ENCODE data around the gene ATXN2. TPM values are rescaled to one million over a fixed set of nuclear protein-coding genes. Genes with fewer than 3 reads are reported as not detected.
A peak's percentile ranks its signal among the peaks of the same experiment; 100 is the strongest.

ATXN2 gene
- total and polyA plus RNA-seq, 9 of the 15 experiments (the other 6 are each of a cell fraction or from before 2014, with no cell fraction given), result 16.8 to 67.8 (median 29.3) TPM

GRCh38 chr12:111578276-111578970 lies 20.7 kb downstream of the ATXN2 start (continued):
- TF ChIP-seq TSC22D4 (tag; IDR thresholded peaks at IDR 0.05) (no peak), ELF2 (CRISPR knock-in tag; IDR thresholded peaks at IDR 0.05) (no peak), ZSCAN32 (CRISPR knock-in tag; IDR thresholded peaks at IDR 0.05) (no peak), HNRNPL (IDR thresholded peaks at IDR 0.05; ENCODE audit: low read depth, low read length) (no peak), USF2 (CRISPR knock-in tag; IDR thresholded peaks at IDR 0.05) (no peak), HDAC1 (IDR thresholded peaks at IDR 0.05) (no peak), SAFB (IDR thresholded peaks at IDR 0.05; ENCODE audit: borderline replicate concordance, low read depth, low read length) (no peak), LARP7 (IDR thresholded peaks at IDR 0.05) (no peak), ILK (tag; IDR thresholded peaks at IDR 0.05; ENCODE audit: borderline replicate concordance, low read depth) (no peak), C11orf30 (IDR thresholded peaks at IDR 0.05; ENCODE audit: low read depth) (peak; percentile 17; the same call in 1 of the 2 replicates), HDGF (IDR thresholded peaks at IDR 0.05) (no peak), CC2D1A (IDR thresholded peaks at IDR 0.05) (no peak), ZFP1 (CRISPR knock-in tag; IDR thresholded peaks at IDR 0.05) (no peak), ZC3H8 (IDR thresholded peaks at IDR 0.05) (no peak), ZNF318 (IDR thresholded peaks at IDR 0.05; ENCODE audit: borderline replicate concordance in 1 of 2, low read depth in 1 of 2) (no peak), PRMT5 (CRISPR knock-in tag; IDR thresholded peaks at IDR 0.05) (no peak), ZNF24 (IDR thresholded peaks at IDR 0.05) (no peak)

Measured in K562 (cell line).